Naive thymus-derived CD8-positive, alpha-beta T cell (primary cell): ENCODE measurements around the gene LIN7A. TPM values are rescaled to one million over a fixed set of nuclear protein-coding genes. Genes with fewer than 3 reads are reported as not detected.

ENCODE experiments used
- ATAC-seq, 2 donors: fragments of 150-1000 bp; cut with Tn5 transposase in 1 of 2; sonication (Bioruptor Pico), chemical (Tn5 transposase) in 1 of 2; 1 replicate in 1 of 2; 2 replicates in 1 of 2; pipeline ENCODE4 v1.10.0; 2021; ENCODE audit warnings: mild to moderate bottlenecking in 2 of 2, moderate library complexity in 2 of 2
- POLR2A ChIA-PET: fragments of 350-600 bp; sonication (Branson Sonifier 250); formaldehyde crosslinking; loops from one replicate; lab custom pipeline; 2021; ENCODE audit warnings: antibody characterized with exemption; lab: Charles Lee
- DNase-seq, 10 donors: peaks; one replicate each; pipeline versions ENCODE4 v3.0.0 to v3.0.0-alpha.2; 2020 to 2022
- H3K27ac Mint-ChIP-seq, 10 donors: one replicate each; pipeline ENCODE4 v1.8.0; 2020 to 2022; ENCODE audit warnings: mild to moderate bottlenecking in 10 of 10, mixed read lengths in 10 of 10, moderate library complexity in 4 of 10, inconsistent platforms in 1 of 10
- H3K27me3 Mint-ChIP-seq, 5 donors: one replicate each; pipeline ENCODE4 v1.8.0; 2021 to 2022; ENCODE audit warnings: mixed read lengths in 5 of 5
- H3K36me3 Mint-ChIP-seq, 3 donors: one replicate each; pipeline ENCODE4 v1.8.0; 2020 to 2022; ENCODE audit warnings: mixed read lengths in 3 of 3, mild to moderate bottlenecking in 2 of 3, inconsistent platforms in 1 of 3
- H3K4me1 Mint-ChIP-seq, 4 donors: one replicate each; pipeline ENCODE4 v1.8.0; 2021 to 2022; ENCODE audit warnings: mixed read lengths in 4 of 4
- H3K4me3 Mint-ChIP-seq, 10 donors: one replicate each; pipeline ENCODE4 v1.8.0; 2020 to 2022; ENCODE audit warnings: mild to moderate bottlenecking in 10 of 10, mixed read lengths in 10 of 10, moderate library complexity in 6 of 10, inconsistent platforms in 1 of 10
- H3K9me3 Mint-ChIP-seq, 9 donors: one replicate each; pipeline ENCODE4 v1.8.0; 2020 to 2022; ENCODE audit warnings: mixed read lengths in 9 of 9, mild to moderate bottlenecking in 3 of 9, inconsistent platforms in 1 of 9, moderate library complexity in 1 of 9
- polyA plus RNA-seq, 3 donors: library from polyadenylated mRNA; unstranded; fragments of 300-500 nt; fragmentation: Illumina TruSeq; gene quantifications; one replicate each; pipeline ENCODE4 v1.2.3, GENCODE V29; 2021
- total RNA-seq, 8 experiments: library from RNA in 2 of 8; stranded (reverse) in 2 of 8; gene quantifications; one replicate each; pipeline ENCODE4 v1.2.3 and lab custom pipeline; 2021 to 2026

The LIN7A gene
- total and polyA plus RNA-seq, 5 experiments from 2014 or later, result not detected

GRCh38 chr12:80867941-80868340 is 69.8 kb downstream of the LIN7A start:
- DNase-seq (no peak), ATAC-seq (no peak)
- no peaks in the 10 kb centered on the region for H3K36me3 Mint-ChIP-seq
- no peaks in the 10 kb centered on the region for H3K27me3 Mint-ChIP-seq
- no peak overlapping the region for H3K27ac Mint-ChIP-seq
- POLR2A ChIA-PET, result no interaction called here
- H3K4me3 Mint-ChIP-seq, result no peak overlapping the region
- no peaks in the 10 kb centered on the region for H3K4me1 Mint-ChIP-seq
- H3K9me3 Mint-ChIP-seq, result peaks cover 0 to 13% (median 0%) of the 10 kb centered on the region in 9 donors

- Mint-ChIP-seq H3K9me3 (peaks cover 0 to 8% (median under 1%) of the 10 kb centered on the region in 9 donors), H3K4me3 (no peak overlapping the region), H3K36me3 (no peaks in the 10 kb centered on the region), H3K27ac (no peak overlapping the region), H3K4me1 (no peaks in the 10 kb centered on the region), H3K27me3 (no peaks in the 10 kb centered on the region)
- POLR2A ChIA-PET, result no interaction called here
- no peak for ATAC-seq
- DNase-seq, result no peak
These were observed 73.5 kb downstream of the LIN7A start for GRCh38 chr12:80864046-80864735.

- Mint-ChIP-seq H3K4me3 (no peak overlapping the region), H3K36me3 (no peaks in the 10 kb centered on the region), H3K9me3 (peaks cover 0 to 8% (median 0%) of the 10 kb centered on the region in 9 donors), H3K27ac (no peak overlapping the region), H3K27me3 (no peaks in the 10 kb centered on the region), H3K4me1 (no peaks in the 10 kb centered on the region)
- DNase-seq (no peak), ATAC-seq (no peak)
- POLR2A ChIA-PET, result no interaction called here
These were observed 75.2 kb downstream of the LIN7A start for GRCh38 chr12:80862531-80862930.

- Mint-ChIP-seq H3K4me3 (no peak overlapping the region), H3K36me3 (no peaks in the 10 kb centered on the region), H3K27me3 (no peaks in the 10 kb centered on the region), H3K27ac (no peak overlapping the region), H3K4me1 (no peaks in the 10 kb centered on the region), H3K9me3 (peaks cover 0 to 8% (median 0%) of the 10 kb centered on the region in 9 donors)
- no peak for DNase-seq
- POLR2A ChIA-PET, result no interaction called here
- no peak for ATAC-seq
These were observed 75.9 kb downstream of the LIN7A start for GRCh38 chr12:80861641-80862378.

- H3K27ac Mint-ChIP-seq, result no peak overlapping the region
- DNase-seq, result no peak
- H3K36me3 Mint-ChIP-seq, result no peaks in the 10 kb centered on the region
- no peaks in the 10 kb centered on the region for H3K27me3 Mint-ChIP-seq
- no peak for ATAC-seq
- H3K9me3 Mint-ChIP-seq, result peaks cover 0 to 8% (median 0%) of the 10 kb centered on the region in 9 donors
- POLR2A ChIA-PET, result no interaction called here
- H3K4me3 Mint-ChIP-seq, result no peak overlapping the region
- no peaks in the 10 kb centered on the region for H3K4me1 Mint-ChIP-seq
These were observed 76.8 kb downstream of the LIN7A start for GRCh38 chr12:80860928-80861327.

GRCh38 chr12:80860206-80860605 is 77.5 kb downstream of the LIN7A start:
- H3K27ac Mint-ChIP-seq, result no peak overlapping the region

GRCh38 chr12:80858356-80858755 is 79.4 kb downstream of the LIN7A start:
- H3K9me3 Mint-ChIP-seq, result peaks cover 0 to 8% (median 0%) of the 10 kb centered on the region in 9 donors
- no peaks in the 10 kb centered on the region for H3K4me1 Mint-ChIP-seq
- POLR2A ChIA-PET, result no interaction called here
- H3K36me3 Mint-ChIP-seq, result no peaks in the 10 kb centered on the region
- ATAC-seq, result no peak
- no peaks in the 10 kb centered on the region for H3K27me3 Mint-ChIP-seq
- DNase-seq, result no peak
- H3K27ac Mint-ChIP-seq, result no peak overlapping the region
- H3K4me3 Mint-ChIP-seq, result no peak overlapping the region

More at GRCh38 chr12:80860206-80860605, 77.5 kb downstream of the LIN7A start:
- DNase-seq, result no peak
- no peaks in the 10 kb centered on the region for H3K27me3 Mint-ChIP-seq
- no peak for ATAC-seq
- no peak overlapping the region for H3K4me3 Mint-ChIP-seq
- POLR2A ChIA-PET, result no interaction called here
- no peaks in the 10 kb centered on the region for H3K4me1 Mint-ChIP-seq
- no peaks in the 10 kb centered on the region for H3K36me3 Mint-ChIP-seq
- peaks cover 0 to 8% (median 0%) of the 10 kb centered on the region in 9 donors for H3K9me3 Mint-ChIP-seq

- ATAC-seq (no peak), DNase-seq (no peak)
- H3K36me3 Mint-ChIP-seq, result no peaks in the 10 kb centered on the region
- H3K27ac Mint-ChIP-seq, result no peak overlapping the region
- H3K9me3 Mint-ChIP-seq, result peaks cover 0 to 8% (median 0%) of the 10 kb centered on the region in 9 donors
- POLR2A ChIA-PET, result no interaction called here
- no peaks in the 10 kb centered on the region for H3K27me3 Mint-ChIP-seq
- H3K4me3 Mint-ChIP-seq, result no peak overlapping the region
- H3K4me1 Mint-ChIP-seq, result no peaks in the 10 kb centered on the region
These were observed 80.4 kb downstream of the LIN7A start for GRCh38 chr12:80857311-80857710.

GRCh38 chr12:80849337-80849736 is 88.4 kb downstream of the LIN7A start:
- no peaks in the 10 kb centered on the region for H3K4me1 Mint-ChIP-seq
- H3K27me3 Mint-ChIP-seq, result no peaks in the 10 kb centered on the region
- DNase-seq (no peak), ATAC-seq (no peak)
- H3K4me3 Mint-ChIP-seq, result no peak overlapping the region
- peaks cover 0 to 3% (median 0%) of the 10 kb centered on the region in 9 donors for H3K9me3 Mint-ChIP-seq
- POLR2A ChIA-PET, result no interaction called here
- H3K36me3 Mint-ChIP-seq, result no peaks in the 10 kb centered on the region
- no peak overlapping the region for H3K27ac Mint-ChIP-seq

GRCh38 chr12:80848858-80849257 is 88.9 kb downstream of the LIN7A start:
- POLR2A ChIA-PET, result no interaction called here
- DNase-seq (no peak), ATAC-seq (no peak)
- Mint-ChIP-seq H3K36me3 (no peaks in the 10 kb centered on the region), H3K27me3 (no peaks in the 10 kb centered on the region), H3K4me3 (no peak overlapping the region), H3K27ac (no peak overlapping the region), H3K4me1 (no peaks in the 10 kb centered on the region), H3K9me3 (peaks cover 0 to 3% (median 0%) of the 10 kb centered on the region in 9 donors)

- no peak for DNase-seq
- no peak for ATAC-seq
- no peak overlapping the region for H3K27ac Mint-ChIP-seq
- H3K4me1 Mint-ChIP-seq, result no peaks in the 10 kb centered on the region
- H3K27me3 Mint-ChIP-seq, result no peaks in the 10 kb centered on the region
- no peak overlapping the region for H3K4me3 Mint-ChIP-seq
- POLR2A ChIA-PET, result no interaction called here
- H3K9me3 Mint-ChIP-seq, result peaks cover 0 to 2% (median 0%) of the 10 kb centered on the region in 9 donors
- no peaks in the 10 kb centered on the region for H3K36me3 Mint-ChIP-seq
These were observed 90.2 kb downstream of the LIN7A start for GRCh38 chr12:80847575-80847974.

- no peak for ATAC-seq
- Mint-ChIP-seq H3K4me3 (no peak overlapping the region), H3K36me3 (no peaks in the 10 kb centered on the region), H3K9me3 (peaks cover 0 to 2% (median 0%) of the 10 kb centered on the region in 9 donors), H3K27ac (no peak overlapping the region), H3K27me3 (no peaks in the 10 kb centered on the region), H3K4me1 (no peaks in the 10 kb centered on the region)
- POLR2A ChIA-PET, result no interaction called here
- DNase-seq, result no peak
These were observed 90.8 kb downstream of the LIN7A start for GRCh38 chr12:80846952-80847351.

- ATAC-seq (no peak), DNase-seq (no peak)
- Mint-ChIP-seq H3K4me3 (no peak overlapping the region), H3K36me3 (no peaks in the 10 kb centered on the region), H3K27me3 (no peaks in the 10 kb centered on the region), H3K4me1 (no peaks in the 10 kb centered on the region), H3K27ac (no peak overlapping the region), H3K9me3 (peaks cover 0 to 3% (median 0%) of the 10 kb centered on the region in 9 donors)
- POLR2A ChIA-PET, result no interaction called here
These were observed 92.1 kb downstream of the LIN7A start for GRCh38 chr12:80845639-80846038.
